Measurements from ENCODE around the gene SLC25A26.
"Not testable (repeated sequence)": the region's sequence is repeated elsewhere in the genome, so short reads cannot be mapped to it uniquely, and the experiment has no call there.

Gene SLC25A26

GRCh38 chr3:66224220-66224619 is 3.4 kb downstream of the SLC25A26 start:
- TF ChIP-seq, protein P1, sequence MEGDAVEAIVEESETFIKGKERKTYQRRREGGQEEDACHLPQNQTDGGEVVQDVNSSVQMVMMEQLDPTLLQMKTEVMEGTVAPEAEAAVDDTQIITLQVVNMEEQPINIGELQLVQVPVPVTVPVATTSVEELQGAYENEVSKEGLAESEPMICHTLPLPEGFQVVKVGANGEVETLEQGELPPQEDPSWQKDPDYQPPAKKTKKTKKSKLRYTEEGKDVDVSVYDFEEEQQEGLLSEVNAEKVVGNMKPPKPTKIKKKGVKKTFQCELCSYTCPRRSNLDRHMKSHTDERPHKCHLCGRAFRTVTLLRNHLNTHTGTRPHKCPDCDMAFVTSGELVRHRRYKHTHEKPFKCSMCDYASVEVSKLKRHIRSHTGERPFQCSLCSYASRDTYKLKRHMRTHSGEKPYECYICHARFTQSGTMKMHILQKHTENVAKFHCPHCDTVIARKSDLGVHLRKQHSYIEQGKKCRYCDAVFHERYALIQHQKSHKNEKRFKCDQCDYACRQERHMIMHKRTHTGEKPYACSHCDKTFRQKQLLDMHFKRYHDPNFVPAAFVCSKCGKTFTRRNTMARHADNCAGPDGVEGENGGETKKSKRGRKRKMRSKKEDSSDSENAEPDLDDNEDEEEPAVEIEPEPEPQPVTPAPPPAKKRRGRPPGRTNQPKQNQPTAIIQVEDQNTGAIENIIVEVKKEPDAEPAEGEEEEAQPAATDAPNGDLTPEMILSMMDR (IDR thresholded peaks at IDR 0.05; ENCODE audit: low read depth, low read length), result no peak
- no peak overlapping the region for H3K4me3 ChIP-seq (ENCODE audit: low read depth, low read length)

- not testable (repeated sequence) for H3K4me3 ChIP-seq (ENCODE audit: low read depth, low read length)
These were observed 5.3 kb downstream of the SLC25A26 start for GRCh38 chr3:66226093-66226492.

GRCh38 chr3:66227051-66227450 is 6.2 kb downstream of the SLC25A26 start:
- H3K4me3 ChIP-seq (ENCODE audit: low read depth, low read length), result no peak overlapping the region
- TF ChIP-seq, protein P1 (IDR thresholded peaks at IDR 0.05; ENCODE audit: low read depth, low read length), result no peak

DNA sequence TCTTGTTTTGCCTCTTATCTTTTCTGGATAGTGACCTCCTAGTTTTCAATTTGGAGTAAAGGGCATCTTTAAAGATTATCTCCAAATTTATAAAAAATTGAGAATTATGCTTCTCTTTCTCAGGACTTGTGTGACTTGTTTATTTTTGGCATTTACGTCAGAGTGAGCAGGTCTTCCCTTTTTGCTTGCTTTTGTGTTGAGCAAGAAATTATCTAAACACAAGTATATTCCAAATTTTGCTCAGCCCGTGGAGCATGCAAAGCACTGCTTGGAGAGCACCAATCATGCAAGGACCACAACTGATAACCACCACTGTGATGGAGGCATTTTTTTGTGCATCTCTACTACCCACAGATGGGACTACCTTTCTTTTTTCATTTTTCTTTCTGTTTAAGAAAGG is 7.1 kb downstream of the SLC25A26 start:
- no peak overlapping the region for H3K4me3 ChIP-seq (ENCODE audit: low read depth, low read length)
- TF ChIP-seq, protein P1 (IDR thresholded peaks at IDR 0.05; ENCODE audit: low read depth, low read length), result no peak

GRCh38 chr3:66228707-66229106 is 7.9 kb downstream of the SLC25A26 start:
- TF ChIP-seq, protein P1 (IDR thresholded peaks at IDR 0.05; ENCODE audit: low read depth, low read length), result no peak
- no peak overlapping the region for H3K4me3 ChIP-seq (ENCODE audit: low read depth, low read length)

- no peak overlapping the region for H3K4me3 ChIP-seq (ENCODE audit: low read depth, low read length)
- TF ChIP-seq, protein P1 (IDR thresholded peaks at IDR 0.05; ENCODE audit: low read depth, low read length), result no peak
These were observed 9.1 kb downstream of the SLC25A26 start for GRCh38 chr3:66229931-66230330.

GRCh38 chr3:66233033-66233432 is 12.2 kb downstream of the SLC25A26 start:
- TF ChIP-seq, protein P1 (IDR thresholded peaks at IDR 0.05; ENCODE audit: low read depth, low read length), result no peak
- no peak overlapping the region for H3K4me3 ChIP-seq (ENCODE audit: low read depth, low read length)

DNA sequence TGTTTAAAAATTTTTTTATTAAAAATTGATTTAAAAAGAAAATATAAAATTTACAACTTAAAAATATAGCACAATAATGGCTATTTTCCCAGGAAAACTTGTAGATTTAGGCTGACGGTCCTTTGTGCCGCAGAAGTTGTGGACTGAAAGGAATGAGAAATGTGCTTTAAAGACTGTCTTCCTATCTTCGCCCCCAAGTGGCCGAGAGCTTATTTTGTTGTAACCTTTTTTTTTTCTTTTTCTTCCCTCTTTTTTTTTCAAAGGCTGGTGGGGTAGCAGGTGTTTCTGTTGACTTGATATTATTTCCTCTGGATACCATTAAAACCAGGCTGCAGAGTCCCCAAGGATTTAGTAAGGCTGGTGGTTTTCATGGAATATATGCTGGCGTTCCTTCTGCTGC is 15.5 kb downstream of the SLC25A26 start:
- TF ChIP-seq, protein P1 (IDR thresholded peaks at IDR 0.05; ENCODE audit: low read depth, low read length), result no peak
- H3K4me3 ChIP-seq (ENCODE audit: low read depth, low read length), result no peak overlapping the region

Measured in WI38 (cell line).